GM23338 (cell line): Measurements from ENCODE around the gene DENND5A. TPM values are rescaled to one million over a fixed set of nuclear protein-coding genes. Genes with fewer than 3 reads are reported as not detected.

Experiments
- ATAC-seq: fragments of 200-7000 bp; cut with Tn5 transposase; 3 replicates; pipeline ENCODE4 v1.9.1; 2020
- DNase-seq: peaks from one replicate; pipeline ENCODE4 v3.0.0-alpha.2; 2015; ENCODE audit warnings: low spot score
- H2AFZ ChIP-seq: fragments of 200-600 bp; sonication (generic); 2 replicates; pipeline ENCODE4 v1.8.0; 2016; ENCODE audit warnings: antibody characterized with exemption, mild to moderate bottlenecking, moderate library complexity
- H3F3A ChIP-seq: fragments of 200-600 bp; sonication (generic); replicated peaks from 2 replicates; pipeline ENCODE4 v1.8.0; 2017; ENCODE audit warnings: antibody characterized with exemption, mixed run types, low read depth
- H3K27ac ChIP-seq: fragments of 200-600 bp; sonication (generic); 2 replicates; pipeline ENCODE4 v1.6.1; 2016; ENCODE audit warnings: low read depth
- H3K27me3 ChIP-seq: fragments of 200-600 bp; sonication (generic); 2 replicates; pipeline ENCODE4 v1.8.0; 2016; ENCODE audit warnings: mild to moderate bottlenecking, mixed run types, moderate library complexity; ENCODE audit not compliant: insufficient read depth
- H3K36me3 ChIP-seq: fragments of 200-600 bp; sonication (generic); 2 replicates; pipeline ENCODE4 v1.8.0; 2016; ENCODE audit warnings: mild to moderate bottlenecking; ENCODE audit not compliant: insufficient read depth
- H3K4me1 ChIP-seq: fragments of 200-600 bp; sonication (generic); 2 replicates; pipeline ENCODE4 v1.8.0; 2016; ENCODE audit warnings: mild to moderate bottlenecking, moderate library complexity; ENCODE audit not compliant: insufficient read depth
- H3K4me2 ChIP-seq: fragments of 200-600 bp; sonication (generic); 2 replicates; pipeline ENCODE4 v1.7.1; 2017; ENCODE audit warnings: mixed run types
- H3K4me3 ChIP-seq: fragments of 200-600 bp; sonication (generic); 2 replicates; pipeline ENCODE4 v1.6.1; 2016; ENCODE audit warnings: mixed run types
- H3K79me2 ChIP-seq: fragments of 200-600 bp; sonication (generic); replicated peaks from 2 replicates; pipeline ENCODE4 v1.8.0; 2017; ENCODE audit warnings: mild to moderate bottlenecking; ENCODE audit not compliant: insufficient read depth
- H3K9me2 ChIP-seq: fragments of 200-600 bp; sonication (generic); 2 replicates; pipeline ENCODE4 v1.8.0; 2017; ENCODE audit not compliant: insufficient read depth
- H4K20me1 ChIP-seq: fragments of 200-600 bp; sonication (generic); replicated peaks from 2 replicates; pipeline ENCODE4 v1.8.0; 2017; ENCODE audit warnings: mild to moderate bottlenecking; ENCODE audit not compliant: insufficient read depth
- H3K27ac Mint-ChIP-seq: 2 replicates; pipeline ENCODE4 v1.8.0; 2020; ENCODE audit warnings: inconsistent platforms, mild to moderate bottlenecking, moderate library complexity, mixed read lengths
- H3K27me3 Mint-ChIP-seq: 3 replicates; pipeline ENCODE4 v1.8.0; 2022; ENCODE audit warnings: low read depth, mild to moderate bottlenecking, moderate library complexity, mixed read lengths, inconsistent platforms; ENCODE audit not compliant: insufficient read depth, poor library complexity
- H3K36me3 Mint-ChIP-seq: 3 replicates; pipeline ENCODE4 v1.8.0; 2021; ENCODE audit warnings: low read depth, mild to moderate bottlenecking, inconsistent platforms, moderate library complexity, mixed read lengths
- H3K4me1 Mint-ChIP-seq: 3 replicates; pipeline ENCODE4 v1.8.0; 2020; ENCODE audit warnings: mild to moderate bottlenecking, inconsistent platforms, mixed read lengths
- H3K4me3 Mint-ChIP-seq: 3 replicates; pipeline ENCODE4 v1.8.0; 2021; ENCODE audit warnings: moderate library complexity, mild to moderate bottlenecking, inconsistent platforms, mixed read lengths
- H3K9me3 Mint-ChIP-seq: 3 replicates; pipeline ENCODE4 v1.8.0; 2020; ENCODE audit warnings: moderate library complexity, mild to moderate bottlenecking, inconsistent platforms, mixed read lengths
- CREB1 ChIP-seq: fragments of 250-450 bp; sonication (Bioruptor Pico); IDR thresholded peaks from 2 replicates; pipeline ENCODE4 v1.5.0; 2020; ENCODE audit warnings: low read depth, mild to moderate bottlenecking, moderate library complexity
- CTCF ChIP-seq, 2 experiments: fragments of 200-600 bp in 1 of 2; sonication (generic) in 1 of 2; conservative IDR thresholded peaks; 2 replicates each; pipeline versions ENCODE4 v1.5.1 to v1.6.1; 2016 to 2017; ENCODE audit warnings: antibody characterized with exemption in 2 of 2, low read depth in 2 of 2, mild to moderate bottlenecking in 2 of 2, moderate library complexity in 1 of 2
- ETS1 ChIP-seq: IDR thresholded peaks from 2 replicates; pipeline ENCODE4 v1.6.1; 2016; ENCODE audit warnings: antibody characterized with exemption
- EZH2 ChIP-seq: fragments of 200-600 bp; sonication (generic); IDR thresholded peaks from one replicate; pipeline ENCODE4 v1.8.0; 2017; ENCODE audit warnings: antibody characterized with exemption, mild to moderate bottlenecking, low read depth; ENCODE audit not compliant: unreplicated experiment
- EZH2phosphoT487 ChIP-seq: fragments of 200-600 bp; sonication (generic); IDR thresholded peaks from one replicate; pipeline ENCODE4 v1.8.1; 2018; ENCODE audit warnings: antibody characterized with exemption; ENCODE audit not compliant: unreplicated experiment
- JUNB ChIP-seq: IDR thresholded peaks from one replicate; pipeline ENCODE4 v1.6.1; 2016; ENCODE audit warnings: antibody characterized with exemption; ENCODE audit not compliant: unreplicated experiment
- NANOG ChIP-seq: IDR thresholded peaks from 2 replicates; pipeline ENCODE4 v1.6.1; 2016; ENCODE audit warnings: antibody characterized with exemption, borderline replicate concordance
- POLR2AphosphoS5 ChIP-seq: IDR thresholded peaks from 2 replicates; pipeline ENCODE4 v1.6.1; 2016; ENCODE audit warnings: antibody characterized with exemption, low read depth
- REST ChIP-seq: IDR thresholded peaks from one replicate; pipeline ENCODE4 v1.6.1; 2018; ENCODE audit warnings: antibody characterized with exemption; ENCODE audit not compliant: unreplicated experiment
- STAT1 ChIP-seq: IDR thresholded peaks from one replicate; pipeline ENCODE4 v1.6.1; 2016; ENCODE audit warnings: antibody characterized with exemption; ENCODE audit not compliant: unreplicated experiment
- ZNF114 ChIP-seq: fragments of 250-450 bp; sonication (Bioruptor Pico); IDR thresholded peaks from 2 replicates; pipeline ENCODE4 v1.5.0; 2020; ENCODE audit warnings: mild to moderate bottlenecking, moderate library complexity
- ZNF331 ChIP-seq: fragments of 250-450 bp; sonication (Bioruptor Pico); IDR thresholded peaks from 2 replicates; pipeline ENCODE4 v1.5.0; 2020; ENCODE audit warnings: low read depth, mild to moderate bottlenecking, moderate library complexity
- polyA plus RNA-seq: library from polyadenylated mRNA; unstranded; fragments of >200 nt; fragmentation: Nextera tagmentation; extraction: Ambion mirVana; gene quantifications from 2 replicates; pipeline ENCODE4 v1.2.1, GENCODE V29; 2016
- total RNA-seq: library from RNA; depleted of rRNA; stranded (reverse); fragments of >200 nt; shearing (Covaris generic); gene quantifications from 2 replicates; pipeline ENCODE4 v1.2.3, GENCODE V29; 2014

The DENND5A gene
- total and polyA plus RNA-seq, 2 experiments from 2014 or later: 28.1 to 56.3 TPM

GRCh38 chr11:9138612-9139579 lies 126.3 kb downstream of the DENND5A start (continued):
- TF ChIP-seq ETS1 (no peak), CREB1 (no peak), POLR2AphosphoS5 (no peak), EZH2phosphoT487 (no peak), EZH2 (no peak), ZNF114 (CRISPR knock-in tag) (no peak), NANOG (no peak), REST (no peak), CTCF (conservative IDR thresholded peaks at IDR 0.05; ENCODE audit: low read depth in 2 of 2) (no peak), JUNB (no peak), ZNF331 (CRISPR knock-in tag) (no peak), STAT1 (no peak)

GRCh38 chr11:9138133-9138453 lies 127.1 kb downstream of the DENND5A start:
- H3K79me2 ChIP-seq: no peaks in the 10 kb centered on the region
- no peak overlapping the region for H2AFZ ChIP-seq
- peak overlapping the region; percentile 53; the same call in 1 of the 2 replicates for H3K27ac Mint-ChIP-seq
- H3K4me3 ChIP-seq: no peak overlapping the region
- H3K4me3 Mint-ChIP-seq: no peak overlapping the region
- peaks cover 35% of the 10 kb centered on the region for H3K36me3 Mint-ChIP-seq
- DNase-seq: no peak
- no peaks in the 10 kb centered on the region for H3K9me3 Mint-ChIP-seq
- H3K4me2 ChIP-seq: peak overlapping the region; percentile 4; the same call in 1 of the 2 replicates
- peaks cover 4% of the 10 kb centered on the region for H3K27me3 Mint-ChIP-seq
- peaks cover 9% of the 10 kb centered on the region; the same call in 1 of the 2 replicates for H3K4me1 ChIP-seq
- H3K36me3 ChIP-seq: peaks cover 17% of the 10 kb centered on the region
- 0 out of 2 replicates have a peak, but pooled peaks cover 4% of the 10 kb centered on the region for H3F3A ChIP-seq
- H3K4me1 Mint-ChIP-seq: peaks cover 19% of the 10 kb centered on the region
- TF ChIP-seq ZNF331 (CRISPR knock-in tag) (no peak), CTCF (conservative IDR thresholded peaks at IDR 0.05; ENCODE audit: low read depth in 2 of 2) (no peak)
- ATAC-seq: peak; percentile 36
- peaks cover 5% of the 10 kb centered on the region for H4K20me1 ChIP-seq
- no peaks in the 10 kb centered on the region for H3K27me3 ChIP-seq
- no peak overlapping the region for H3K27ac ChIP-seq
- H3K9me2 ChIP-seq: 0 out of 2 replicates have a peak, but pooled peaks cover 4% of the 10 kb centered on the region
